Measurements from ENCODE around the gene RCAN2. TPM values are rescaled to one million over a fixed set of nuclear protein-coding genes. Genes with fewer than 3 reads are reported as not detected.

Gene RCAN2
- total and polyA plus RNA-seq, 2 experiments from 2014 or later = 6.0 to 9.3 TPM

GRCh38 chr6:46215777-46216176, 275.5 kb downstream of the RCAN2 start:
- Mint-ChIP-seq H3K4me3 (no peak overlapping the region), H3K4me1 (peaks cover 9% of the 10 kb centered on the region), H3K27ac (no peak overlapping the region), H3K27me3 (ENCODE audit: insufficient read depth, low read depth, poor library complexity) (peaks cover 11% of the 10 kb centered on the region), H3K36me3 (ENCODE audit: low read depth) (no peaks in the 10 kb centered on the region), H3K9me3 (no peaks in the 10 kb centered on the region)
- DNase-seq (ENCODE audit: low spot score) (no peak), ATAC-seq (no peak)
- Histone ChIP-seq H3K4me1 (ENCODE audit: insufficient read depth) (no peaks in the 10 kb centered on the region; the same call in 1 of the 2 replicates), H4K20me1 (replicated peaks; ENCODE audit: insufficient read depth) (no peaks in the 10 kb centered on the region; the same call in 1 of the 2 replicates), H2AFZ (no peak overlapping the region), H3K36me3 (ENCODE audit: insufficient read depth) (no peaks in the 10 kb centered on the region), H3K4me2 (no peak overlapping the region), H3K79me2 (replicated peaks; ENCODE audit: insufficient read depth) (no peaks in the 10 kb centered on the region), H3K9me2 (ENCODE audit: insufficient read depth) (peaks cover 5% of the 10 kb centered on the region; the same call in 1 of the 2 replicates), H3K4me3 (no peak overlapping the region), H3K27me3 (ENCODE audit: insufficient read depth) (no peaks in the 10 kb centered on the region), H3K27ac (ENCODE audit: low read depth) (no peak overlapping the region), H3F3A (replicated peaks; ENCODE audit: low read depth) (no peaks in the 10 kb centered on the region)
- no peak for TF ChIP-seq ZNF331 (CRISPR knock-in tag; IDR thresholded peaks at IDR 0.05; ENCODE audit: low read depth)
- no peak for TF ChIP-seq EZH2 (IDR thresholded peaks at IDR 0.05; ENCODE audit: low read depth, unreplicated experiment)
- TF ChIP-seq POLR2AphosphoS5 (IDR thresholded peaks at IDR 0.05; ENCODE audit: low read depth) = no peak

- H3F3A ChIP-seq (replicated peaks; ENCODE audit: low read depth) = no peaks in the 10 kb centered on the region
- no peaks in the 10 kb centered on the region for H3K36me3 ChIP-seq (ENCODE audit: insufficient read depth)
- H3K79me2 ChIP-seq (replicated peaks; ENCODE audit: insufficient read depth) = no peaks in the 10 kb centered on the region
- no peaks in the 10 kb centered on the region; the same call in 1 of the 2 replicates for H3K4me1 ChIP-seq (ENCODE audit: insufficient read depth)
- no peaks in the 10 kb centered on the region for H3K9me3 Mint-ChIP-seq
- no peak overlapping the region for H3K27ac Mint-ChIP-seq
- DNase-seq (ENCODE audit: low spot score) (peak; percentile 38), ATAC-seq (peak; percentile 75)
- no peak overlapping the region for H3K27ac ChIP-seq (ENCODE audit: low read depth)
- H3K4me3 ChIP-seq = no peak overlapping the region
- H3K4me3 Mint-ChIP-seq = no peak overlapping the region
- peaks cover 4% of the 10 kb centered on the region; the same call in 2 of the 3 replicates for H3K4me1 Mint-ChIP-seq
- H4K20me1 ChIP-seq (replicated peaks; ENCODE audit: insufficient read depth) = no peaks in the 10 kb centered on the region; the same call in 1 of the 2 replicates
- no peaks in the 10 kb centered on the region for H3K36me3 Mint-ChIP-seq (ENCODE audit: low read depth)
- H3K27me3 Mint-ChIP-seq (ENCODE audit: insufficient read depth, low read depth, poor library complexity) = peaks cover 11% of the 10 kb centered on the region
- H3K27me3 ChIP-seq (ENCODE audit: insufficient read depth) = no peaks in the 10 kb centered on the region
- H3K4me2 ChIP-seq = no peak overlapping the region
- H3K9me2 ChIP-seq (ENCODE audit: insufficient read depth) = peaks cover 5% of the 10 kb centered on the region; the same call in 1 of the 2 replicates
- H2AFZ ChIP-seq = no peak overlapping the region
- TF ChIP-seq EZH2 (IDR thresholded peaks at IDR 0.05; ENCODE audit: low read depth, unreplicated experiment) (no peak), CREB1 (CRISPR knock-in tag; IDR thresholded peaks at IDR 0.05; ENCODE audit: low read depth) (no peak), CTCF (conservative IDR thresholded peaks at IDR 0.05; ENCODE audit: low read depth in 2 of 2) (0 out of 4 replicates have a peak, but pooled peaks of 1 of the 2 experiments have one; percentile 5), POLR2AphosphoS5 (IDR thresholded peaks at IDR 0.05; ENCODE audit: low read depth) (no peak), EZH2phosphoT487 (IDR thresholded peaks at IDR 0.05; ENCODE audit: unreplicated experiment) (no peak), ETS1 (IDR thresholded peaks at IDR 0.05) (no peak), ZNF462 (CRISPR knock-in tag; IDR thresholded peaks at IDR 0.05) (no peak)
These were observed 276.0 kb downstream of the RCAN2 start for GRCh38 chr6:46215213-46215612.
